OCI-LY7 (cell line): ENCODE data around the gene PCDHGA4.
"Not testable (repeated sequence)": the region's sequence is repeated elsewhere in the genome, so short reads cannot be mapped to it uniquely, and the experiment has no call there.

Experiments used
- CTCF ChIP-seq: fragments of 200-600 bp; sonication (generic); conservative IDR thresholded peaks from 2 replicates; pipeline ENCODE4 v1.5.1; 2014; ENCODE audit warnings: mild to moderate bottlenecking, antibody characterized with exemption, low read length, moderate library complexity, mixed read lengths
- EZH2phosphoT487 ChIP-seq: fragments of 200-600 bp; sonication (generic); IDR thresholded peaks from 2 replicates; pipeline ENCODE4 v1.6.1; 2018; ENCODE audit warnings: low read depth, borderline replicate concordance, mild to moderate bottlenecking, mixed run types, antibody characterized with exemption, low read length, moderate library complexity, mixed read lengths

GRCh38 chr5:141340781-141341354 is 14.0 kb upstream of the PCDHGA4 start:
- not testable (repeated sequence) for TF ChIP-seq CTCF, EZH2phosphoT487
